SK-N-SH treated with all-trans-retinoic acid at 6 μM for 48 hours (cell line): Measurements from ENCODE around the gene CXCR5.

ENCODE experiments used
- ATAC-seq: fragments of 200-7000 bp; cut with Tn5 transposase; 3 replicates; pipeline ENCODE4 v1.9.1; 2020; ENCODE audit warnings: mild to moderate bottlenecking, moderate library complexity
- ARNTL ChIP-seq: fragments of 450-650 bp; formaldehyde crosslinking; IDR thresholded peaks from 2 replicates; pipeline ENCODE4 v1.5.0; 2020; ENCODE audit warnings: low read depth, mild to moderate bottlenecking, moderate library complexity, borderline replicate concordance
- BACH2 ChIP-seq: fragments of 250-450 bp; sonication (Bioruptor Pico); IDR thresholded peaks from 2 replicates; pipeline ENCODE4 v1.9.0; 2021; ENCODE audit warnings: mild to moderate bottlenecking, borderline replicate concordance
- CREB5 ChIP-seq: fragments of 250-450 bp; sonication (Bioruptor Pico); IDR thresholded peaks from 2 replicates; pipeline ENCODE4 v1.5.1; 2020; ENCODE audit warnings: low read depth, mild to moderate bottlenecking, moderate library complexity
- ESRRG ChIP-seq: fragments of 250-450 bp; sonication (Bioruptor Pico); IDR thresholded peaks from 2 replicates; pipeline ENCODE4 v1.6.1; 2021; ENCODE audit warnings: mild to moderate bottlenecking
- ISL1 ChIP-seq: fragments of 250-450 bp; sonication (Bioruptor Pico); IDR thresholded peaks from 2 replicates; pipeline ENCODE4 v2.1.2; 2022; ENCODE audit warnings: mild to moderate bottlenecking, moderate library complexity
- OSR1 ChIP-seq: fragments of 250-450 bp; sonication (Bioruptor Pico); IDR thresholded peaks from 2 replicates; pipeline ENCODE4 v1.8.0; 2022; ENCODE audit warnings: moderate library complexity, mild to moderate bottlenecking, inconsistent platforms
- PATZ1 ChIP-seq: fragments of 250-450 bp; sonication (Bioruptor Pico); IDR thresholded peaks from 2 replicates; pipeline ENCODE4 v1.8.0; 2020; ENCODE audit warnings: mild to moderate bottlenecking, moderate library complexity, borderline replicate concordance
- PPARA ChIP-seq: fragments of 250-450 bp; sonication (Bioruptor Pico); IDR thresholded peaks from 2 replicates; pipeline ENCODE4 v1.5.0; 2020; ENCODE audit warnings: mild to moderate bottlenecking, borderline replicate concordance
- RARB ChIP-seq: fragments of 250-450 bp; sonication (Bioruptor Pico); IDR thresholded peaks from 2 replicates; pipeline ENCODE4 v1.8.0; 2021; ENCODE audit warnings: mild to moderate bottlenecking, moderate library complexity
- SNAI2 ChIP-seq: fragments of 250-450 bp; sonication (Bioruptor Pico); IDR thresholded peaks from 2 replicates; pipeline ENCODE4 v1.5.0; 2020; ENCODE audit warnings: mild to moderate bottlenecking, moderate library complexity
- TCF4 ChIP-seq: fragments of 250-450 bp; sonication (Bioruptor Pico); IDR thresholded peaks from 2 replicates; pipeline ENCODE4 v1.8.0; 2021; ENCODE audit warnings: mild to moderate bottlenecking, moderate library complexity, borderline replicate concordance
- TOX ChIP-seq: fragments of 250-450 bp; sonication (Bioruptor Pico); IDR thresholded peaks from 2 replicates; pipeline ENCODE4 v1.8.0; 2021; ENCODE audit warnings: mild to moderate bottlenecking, moderate library complexity, borderline replicate concordance
- TSHZ2 ChIP-seq: fragments of 250-450 bp; sonication (Bioruptor Pico); IDR thresholded peaks from 2 replicates; pipeline ENCODE4 v1.5.0; 2020; ENCODE audit warnings: mild to moderate bottlenecking, moderate library complexity
- ZC3H10 ChIP-seq: fragments of 250-450 bp; sonication (Bioruptor Pico); IDR thresholded peaks from 2 replicates; pipeline ENCODE4 v1.5.1; 2021; ENCODE audit warnings: mild to moderate bottlenecking, moderate library complexity
- ZFP3 ChIP-seq: fragments of 250-450 bp; sonication (Bioruptor Pico); IDR thresholded peaks from 2 replicates; pipeline ENCODE4 v1.5.0; 2020; ENCODE audit warnings: mild to moderate bottlenecking, moderate library complexity
- ZFP30 ChIP-seq: fragments of 450-650 bp; formaldehyde crosslinking; IDR thresholded peaks from 2 replicates; pipeline ENCODE4 v1.5.0; 2022; ENCODE audit warnings: mild to moderate bottlenecking, moderate library complexity
- ZNF565 ChIP-seq: fragments of 450-650 bp; formaldehyde crosslinking; conservative IDR thresholded peaks from 2 replicates; pipeline ENCODE4 v1.5.0; 2020; ENCODE audit warnings: low read depth, mild to moderate bottlenecking, moderate library complexity
- ZNF70 ChIP-seq: fragments of 450-650 bp; formaldehyde crosslinking; IDR thresholded peaks from 2 replicates; pipeline ENCODE4 v1.5.0; 2020; ENCODE audit warnings: mild to moderate bottlenecking, moderate library complexity
- ZNF8 ChIP-seq: fragments of 450-650 bp; formaldehyde crosslinking; IDR thresholded peaks from 2 replicates; pipeline ENCODE4 v1.5.0; 2020; ENCODE audit warnings: mild to moderate bottlenecking, moderate library complexity
- TF ChIP-seq, protein P1 (sequence below): fragments of 250-450 bp; sonication (Bioruptor Pico); IDR thresholded peaks from 2 replicates; pipeline ENCODE4 v1.8.0; 2021; ENCODE audit warnings: low read depth, mild to moderate bottlenecking, moderate library complexity, borderline replicate concordance
- TF ChIP-seq, protein P2 (sequence below): fragments of 250-450 bp; sonication (Bioruptor Pico); IDR thresholded peaks from 2 replicates; pipeline ENCODE4 v1.5.1; 2021; ENCODE audit warnings: mild to moderate bottlenecking, moderate library complexity

CXCR5 gene

DNA sequence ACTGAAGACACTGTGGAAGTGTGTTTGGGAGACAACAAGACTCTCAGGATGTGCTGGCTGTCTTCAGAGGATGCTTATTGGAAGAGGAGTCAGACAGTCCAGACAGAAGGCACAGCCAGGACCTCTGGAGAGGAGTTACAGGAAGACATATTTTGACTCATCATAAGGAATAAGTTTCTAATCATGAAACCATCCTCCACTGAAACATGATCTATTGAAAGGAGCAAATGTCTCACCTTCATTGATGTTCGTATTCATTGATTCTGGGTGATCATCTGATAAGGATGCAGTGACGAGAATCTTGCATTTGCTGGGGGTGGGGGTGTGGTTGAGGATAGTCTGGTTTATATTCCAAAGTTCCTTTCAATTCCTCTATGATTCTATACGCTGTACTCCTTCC, 2.5 kb upstream of the CXCR5 start:
- TF ChIP-seq TSHZ2 (CRISPR knock-in tag) (no peak), OSR1 (no peak), ZC3H10 (CRISPR knock-in tag) (no peak), BACH2 (CRISPR knock-in tag) (no peak), CREB5 (no peak), ZFP30 (CRISPR knock-in tag) (no peak), PPARA (no peak), ZFP3 (no peak), ZNF70 (no peak), PATZ1 (CRISPR knock-in tag) (no peak), ESRRG (CRISPR knock-in tag) (no peak), TCF4 (CRISPR knock-in tag) (no peak), ISL1 (CRISPR knock-in tag) (no peak), TOX (no peak), ARNTL (CRISPR knock-in tag) (no peak)
- TF ChIP-seq, protein P1, sequence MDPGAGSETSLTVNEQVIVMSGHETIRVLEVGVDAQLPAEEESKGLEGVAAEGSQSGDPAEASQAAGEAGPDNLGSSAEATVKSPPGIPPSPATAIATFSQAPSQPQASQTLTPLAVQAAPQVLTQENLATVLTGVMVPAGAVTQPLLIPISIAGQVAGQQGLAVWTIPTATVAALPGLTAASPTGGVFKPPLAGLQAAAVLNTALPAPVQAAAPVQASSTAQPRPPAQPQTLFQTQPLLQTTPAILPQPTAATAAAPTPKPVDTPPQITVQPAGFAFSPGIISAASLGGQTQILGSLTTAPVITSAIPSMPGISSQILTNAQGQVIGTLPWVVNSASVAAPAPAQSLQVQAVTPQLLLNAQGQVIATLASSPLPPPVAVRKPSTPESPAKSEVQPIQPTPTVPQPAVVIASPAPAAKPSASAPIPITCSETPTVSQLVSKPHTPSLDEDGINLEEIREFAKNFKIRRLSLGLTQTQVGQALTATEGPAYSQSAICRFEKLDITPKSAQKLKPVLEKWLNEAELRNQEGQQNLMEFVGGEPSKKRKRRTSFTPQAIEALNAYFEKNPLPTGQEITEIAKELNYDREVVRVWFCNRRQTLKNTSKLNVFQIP (CRISPR knock-in tag) = no peak
- TF ChIP-seq, protein P2, sequence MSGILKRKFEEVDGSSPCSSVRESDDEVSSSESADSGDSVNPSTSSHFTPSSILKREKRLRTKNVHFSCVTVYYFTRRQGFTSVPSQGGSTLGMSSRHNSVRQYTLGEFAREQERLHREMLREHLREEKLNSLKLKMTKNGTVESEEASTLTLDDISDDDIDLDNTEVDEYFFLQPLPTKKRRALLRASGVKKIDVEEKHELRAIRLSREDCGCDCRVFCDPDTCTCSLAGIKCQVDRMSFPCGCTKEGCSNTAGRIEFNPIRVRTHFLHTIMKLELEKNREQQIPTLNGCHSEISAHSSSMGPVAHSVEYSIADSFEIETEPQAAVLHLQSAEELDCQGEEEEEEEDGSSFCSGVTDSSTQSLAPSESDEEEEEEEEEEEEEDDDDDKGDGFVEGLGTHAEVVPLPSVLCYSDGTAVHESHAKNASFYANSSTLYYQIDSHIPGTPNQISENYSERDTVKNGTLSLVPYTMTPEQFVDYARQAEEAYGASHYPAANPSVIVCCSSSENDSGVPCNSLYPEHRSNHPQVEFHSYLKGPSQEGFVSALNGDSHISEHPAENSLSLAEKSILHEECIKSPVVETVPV = no peak
- TF ChIP-seq, all 23 proteins: peak for 0
- ATAC-seq = 0 out of 3 replicates have a peak, but pooled peaks have one; percentile 34

GRCh38 chr11:118882491-118882890, 1.2 kb upstream of the CXCR5 start:
- ATAC-seq = no peak
- TF ChIP-seq, protein P1 (CRISPR knock-in tag) = no peak
- no peak for TF ChIP-seq PATZ1 (CRISPR knock-in tag)
- no peak for TF ChIP-seq OSR1
- TF ChIP-seq ZNF70 = no peak
- TF ChIP-seq BACH2 (CRISPR knock-in tag) = no peak
- TF ChIP-seq ZNF8 (CRISPR knock-in tag) = no peak
- no peak for TF ChIP-seq RARB (CRISPR knock-in tag)
- TF ChIP-seq ARNTL (CRISPR knock-in tag) = no peak
- TF ChIP-seq PPARA = no peak
- TF ChIP-seq ESRRG (CRISPR knock-in tag) = no peak
- no peak for TF ChIP-seq CREB5
- no peak for TF ChIP-seq SNAI2 (CRISPR knock-in tag)
- TF ChIP-seq, protein P2 = no peak
- no peak for TF ChIP-seq ISL1 (CRISPR knock-in tag)
- TF ChIP-seq ZNF565 (CRISPR knock-in tag) = no peak
- no peak for TF ChIP-seq ZC3H10 (CRISPR knock-in tag)
